IMR-90 (cell line): ENCODE results near the gene CDK15. TPM values are rescaled to one million over a fixed set of nuclear protein-coding genes. Genes with fewer than 3 reads are reported as not detected.

Experiments used
- ATAC-seq: fragments of 200-7000 bp; cut with Tn5 transposase; 2 replicates; pipeline ENCODE4 v1.9.1; 2020; ENCODE audit warnings: low read depth, mild to moderate bottlenecking, moderate library complexity
- BruUV-seq: library from RNA; stranded (reverse); fragments of 400-500 nt; replicated peaks from 2 replicates; lab custom pipeline; 2021; lab: Mats Ljungman, UMichigan
- CTCF ChIA-PET: fragments of 300-600 bp; formaldehyde crosslinking; extraction: SDS; loops from one replicate; lab custom pipeline; 2021; ENCODE audit warnings: antibody characterized with exemption; lab: Yijun Ruan, JAX
- POLR2A ChIA-PET: fragments of 300-600 bp; sonication (Branson Sonifier 250); formaldehyde crosslinking; loops from one replicate; lab custom pipeline; 2022; ENCODE audit warnings: antibody characterized with exemption; ENCODE audit not compliant: unreplicated experiment; lab: Charles Lee
- DNase-seq: peaks from one replicate; pipeline ENCODE4 v3.0.0; 2013
- H2AFZ ChIP-seq: replicated peaks from 2 replicates; pipeline ENCODE3; 2013; ENCODE audit warnings: low read length, mild to moderate bottlenecking; ENCODE audit not compliant: poor library complexity
- H2AK5ac ChIP-seq: 2 replicates; pipeline ENCODE4 v1.6.1; 2013; ENCODE audit warnings: low read depth, low read length, inconsistent platforms
- H2AK9ac ChIP-seq: replicated peaks from 2 replicates; pipeline ENCODE3; 2013; ENCODE audit warnings: mild to moderate bottlenecking, low read depth, low read length, moderate library complexity; ENCODE audit not compliant: poor library complexity
- H2BK120ac ChIP-seq: 2 replicates; pipeline ENCODE4 v1.6.1; 2013; ENCODE audit warnings: low read depth, low read length, inconsistent platforms
- H2BK15ac ChIP-seq: 3 replicates; pipeline ENCODE4 v1.6.1; 2013; ENCODE audit warnings: low read depth, low read length, inconsistent platforms
- H2BK20ac ChIP-seq: 2 replicates; pipeline ENCODE4 v1.6.1; 2013; ENCODE audit warnings: low read depth, mild to moderate bottlenecking, inconsistent platforms, low read length, moderate library complexity
- H2BK5ac ChIP-seq: 2 replicates; pipeline ENCODE4 v1.6.1; 2013; ENCODE audit warnings: mild to moderate bottlenecking, low read depth, low read length, inconsistent platforms; ENCODE audit not compliant: poor library complexity, severe bottlenecking
- H3K14ac ChIP-seq: replicated peaks from 2 replicates; pipeline ENCODE4 v1.6.1; 2013; ENCODE audit warnings: low read depth, low read length, inconsistent platforms
- H3K18ac ChIP-seq: 2 replicates; pipeline ENCODE4 v1.6.1; 2013; ENCODE audit warnings: low read depth, low read length, control low read depth
- H3K23ac ChIP-seq: 2 replicates; pipeline ENCODE4 v1.6.1; 2013; ENCODE audit warnings: low read depth, low read length, inconsistent platforms
- H3K27ac ChIP-seq: 2 replicates; pipeline ENCODE4 v1.5.1; 2013; ENCODE audit warnings: mild to moderate bottlenecking, control low read depth, low read length; ENCODE audit not compliant: insufficient read depth
- H3K27me3 ChIP-seq: 2 replicates; pipeline ENCODE4 v1.6.1; 2013; ENCODE audit warnings: low read length; ENCODE audit not compliant: control insufficient read depth, insufficient read depth
- H3K36me3 ChIP-seq: 2 replicates; pipeline ENCODE4 v1.6.1; 2013; ENCODE audit warnings: low read length, mixed read lengths; ENCODE audit not compliant: control insufficient read depth, insufficient read depth
- H3K4ac ChIP-seq: 2 replicates; pipeline ENCODE4 v1.6.1; 2013; ENCODE audit warnings: low read depth, low read length, inconsistent platforms
- H3K4me1 ChIP-seq: 2 replicates; pipeline ENCODE4 v1.6.1; 2013; ENCODE audit warnings: low read length, mixed read lengths; ENCODE audit not compliant: control insufficient read depth, insufficient read depth
- H3K4me2 ChIP-seq: 2 replicates; pipeline ENCODE4 v1.6.1; 2013; ENCODE audit warnings: low read depth, mild to moderate bottlenecking, control low read depth, low read length, moderate library complexity
- H3K4me3 ChIP-seq: 2 replicates; pipeline ENCODE4 v1.5.1; 2013; ENCODE audit warnings: low read depth, mild to moderate bottlenecking, control low read depth, low read length, moderate library complexity; ENCODE audit not compliant: insufficient read depth
- H3K56ac ChIP-seq: 2 replicates; pipeline ENCODE4 v1.6.1; 2013; ENCODE audit warnings: low read length, inconsistent platforms; ENCODE audit not compliant: insufficient read depth; ENCODE audit errors: extremely low read depth
- H3K79me1 ChIP-seq, 2 experiments: 2 replicates each; pipeline ENCODE4 v1.6.1; 2013; ENCODE audit warnings: low read length in 2 of 2, inconsistent platforms in 1 of 2, low read depth in 1 of 2
- H3K9ac ChIP-seq: 2 replicates; pipeline ENCODE4 v1.6.1; 2013; ENCODE audit warnings: low read depth, low read length, control low read depth
- H3K9me1 ChIP-seq: 2 replicates; pipeline ENCODE4 v1.6.1; 2013; ENCODE audit warnings: low read length, inconsistent platforms; ENCODE audit not compliant: insufficient read depth
- H3K9me3 ChIP-seq: 2 replicates; pipeline ENCODE4 v1.6.1; 2013; ENCODE audit warnings: low read length; ENCODE audit not compliant: control insufficient read depth, insufficient read depth
- H4K20me1 ChIP-seq: 2 replicates; pipeline ENCODE4 v1.6.1; 2013; ENCODE audit warnings: low read length, inconsistent platforms; ENCODE audit not compliant: insufficient read depth
- H4K5ac ChIP-seq: 2 replicates; pipeline ENCODE4 v1.6.1; 2013; ENCODE audit warnings: mild to moderate bottlenecking, low read depth, low read length, control low read depth
- H4K8ac ChIP-seq, 2 experiments: 2 replicates each; pipeline ENCODE4 v1.6.1; 2013; ENCODE audit warnings: low read depth in 2 of 2, low read length in 2 of 2, control low read depth in 1 of 2, inconsistent platforms in 1 of 2
- H4K91ac ChIP-seq: 2 replicates; pipeline ENCODE4 v1.6.1; 2013; ENCODE audit warnings: low read depth, low read length, inconsistent platforms; ENCODE audit not compliant: insufficient read depth
- CHD1 ChIP-seq: IDR thresholded peaks from 2 replicates; pipeline ENCODE4 v1.6.1; 2012; ENCODE audit warnings: low read depth, low read length, improper control_type of control experiment
- FOS ChIP-seq: fragments of 150-350 bp; IDR thresholded peaks from 2 replicates; pipeline ENCODE4 v1.6.1; 2016; ENCODE audit warnings: low read depth, low read length
- MXI1 ChIP-seq: IDR thresholded peaks from 2 replicates; pipeline ENCODE4 v1.6.1; 2012; ENCODE audit warnings: low read depth, mild to moderate bottlenecking, low read length, moderate library complexity, borderline replicate concordance
- WGBS, 2 experiments: methylation state at CpG; one replicate each; pipeline versions ENCODE4 v1.1.5 to v1.1.7; 2013; ENCODE audit warnings: missing lambda C conversion rate in 2 of 2; ENCODE audit not compliant: insufficient read length in 1 of 2; ENCODE audit errors: extremely low coverage in 2 of 2; 5-methylcytosine and 5-hydroxymethylcytosine counted together
- dilution Hi-C: fragments of 300-500 bp; cut with HindIII; formaldehyde crosslinking; loops from one replicate; pipeline ENCODE4 v1.14.3; 2018; ENCODE audit warnings: low sequenced_read_pairs; ENCODE audit not compliant: unreplicated experiment
- in situ Hi-C: fragments of 300-500 bp; cut with MboI; formaldehyde crosslinking; loops from 3 replicates; pipeline ENCODE4 v1.14.3; 2019; ENCODE audit warnings: low sequenced_read_pairs, inconsistent platforms, mixed read lengths
- intact Hi-C: fragments of 100-400 bp; cut with micrococcal nuclease; formaldehyde crosslinking; loops from 2 replicates; pipeline ENCODE4 v1.10.0; 2022
- polyA plus RNA-seq, 3 experiments: library from polyadenylated mRNA; depleted of rRNA; stranded (reverse); fragments of >200 nt; gene quantifications; 2 replicates each; pipeline ENCODE4 v1.2.3, GENCODE V29; 2012; ENCODE audit warnings: low replicate concordance in 1 of 3
- total RNA-seq: library from RNA; depleted of rRNA; stranded (reverse); fragments of >200 nt; gene quantifications from 2 replicates; pipeline ENCODE4 v1.2.3, GENCODE V29; 2012

CDK15 gene
- total and polyA plus RNA-seq, 2 of the 4 experiments (the other 2 are of a cell fraction): 16.1 to 33.0 TPM

- no peak overlapping the region for H3K9ac ChIP-seq
- intact Hi-C loops (no loop called here), in situ Hi-C loops (no loop called here), dilution Hi-C loops (no loop called here)
- H2BK20ac ChIP-seq: peak overlapping the region; percentile 61
- peak overlapping the region; percentile 51 for H3K18ac ChIP-seq
- peak overlapping the region; percentile 85; the same call in 1 of the 2 replicates for H2AK5ac ChIP-seq
- 0% methylated on average over 1 of the region's 10 CpGs; no CpG with 5 or more reads in 1 of the 2 experiments for WGBS, 2 experiments
- peak overlapping the region; percentile 68 for H2AFZ ChIP-seq
- ChIA-PET CTCF (no interaction called here), POLR2A (interaction anchor here (0.8 kb wide), 1 partner anchor 52 kb away, joined by 3 read pairs; no protein-coding TSS in a partner anchor)
- no peaks in the 10 kb centered on the region for H3K9me3 ChIP-seq
- H3K56ac ChIP-seq: no peak overlapping the region
- H4K5ac ChIP-seq: 0 out of 2 replicates have a peak overlapping the region, but pooled peaks have one; percentile 77
- no peak overlapping the region for H3K4me2 ChIP-seq
- H2BK120ac ChIP-seq: peak overlapping the region; percentile 74
- peak overlapping the region; percentile 78; the same call in 1 of the 2 replicates for H4K91ac ChIP-seq
- no peak overlapping the region for H3K27ac ChIP-seq
- H3K14ac ChIP-seq: peak overlapping the region; percentile 55
- H3K36me3 ChIP-seq: no peaks in the 10 kb centered on the region
- H4K20me1 ChIP-seq: peaks cover 4% of the 10 kb centered on the region; the same call in 1 of the 2 replicates
- H2BK5ac ChIP-seq: peak overlapping the region; percentile 43
- peak overlapping the region in 1 of 2 experiments; percentile 72; a peak in 3 of 4 replicates for H4K8ac ChIP-seq
- BruUV-seq: no TSS peak
- peaks cover 13% of the 10 kb centered on the region; the same call in 1 of the 2 replicates for H3K4me1 ChIP-seq
- H3K9me1 ChIP-seq: peaks cover 10% of the 10 kb centered on the region
- no peaks in the 10 kb centered on the region for H3K27me3 ChIP-seq
- H2AK9ac ChIP-seq: no peak overlapping the region
- H3K23ac ChIP-seq: peak overlapping the region; percentile 51
- peak overlapping the region; percentile 82; the same call in 1 of the 2 replicates for H3K4ac ChIP-seq
- H3K79me1 ChIP-seq: peaks cover 0 to 4% of the 10 kb centered on the region in 2 experiments; a peak in 1 of 4 replicates
- H3K4me3 ChIP-seq: no peak overlapping the region
- peak overlapping the region; percentile 93; the same call in 2 of the 3 replicates for H2BK15ac ChIP-seq
- DNase-seq: no peak
- no peak for ATAC-seq
- TF ChIP-seq MXI1 (no peak), FOS (no peak), CHD1 (no peak)
These were observed 100.6 kb downstream of the CDK15 start for GRCh38 chr2:201906777-201907562.
